GM18498 (cell line): Measurements from ENCODE around the gene PIK3R6.
"Not testable (repeated sequence)": the region's sequence is repeated elsewhere in the genome, so short reads cannot be mapped to it uniquely, and the experiment has no call there.

Source experiments
- ATAC-seq: cut with Tn5 transposase; IDR thresholded peaks from one replicate; pipeline ENCODE4 v1.9.1; 2021; ENCODE audit warnings: mild to moderate bottlenecking, moderate library complexity; ENCODE audit not compliant: unreplicated experiment

Gene PIK3R6

GRCh38 chr17:8873801-8874715, 6.6 kb upstream of the PIK3R6 start:
- no peak for ATAC-seq

- ATAC-seq, result no peak
Measured at GRCh38 chr17:8872705-8873435, 5.4 kb upstream of the PIK3R6 start.

DNA sequence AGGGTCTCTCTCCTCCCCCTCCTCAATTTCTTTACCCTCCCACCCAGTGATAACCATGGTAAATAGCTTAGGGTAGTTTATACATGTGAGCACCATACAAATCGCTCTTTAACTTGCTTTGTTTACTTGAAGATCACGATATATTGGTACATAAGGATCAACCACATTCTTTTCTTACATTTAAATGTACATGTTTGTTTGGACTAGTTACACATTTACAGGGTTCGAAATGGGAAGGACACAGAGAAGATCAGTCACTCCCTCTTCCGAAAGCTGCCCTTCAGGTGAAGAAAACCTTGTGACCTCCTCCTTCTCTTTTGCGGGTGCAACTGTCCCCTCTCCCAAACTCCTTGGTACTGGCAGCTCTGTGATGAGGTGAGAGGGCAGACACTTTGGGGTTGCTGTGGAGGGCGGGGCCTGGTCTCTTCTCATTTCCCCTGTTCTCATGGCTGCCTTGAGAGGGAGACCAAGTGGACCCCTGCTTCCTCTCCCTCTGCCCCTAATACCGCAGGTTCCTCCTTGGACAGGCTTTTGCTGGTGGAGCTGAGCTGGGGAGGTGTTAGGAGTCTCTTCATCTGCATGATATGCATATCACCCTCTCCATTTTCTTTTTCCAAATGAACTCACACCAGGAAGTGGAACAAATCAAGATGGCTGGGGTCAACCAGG, 4.7 kb upstream of the PIK3R6 start:
- ATAC-seq, result no peak

- ATAC-seq, result no peak
Measured at GRCh38 chr17:8871081-8871581, 3.7 kb upstream of the PIK3R6 start.

GRCh38 chr17:8870406-8871040, 3.0 kb upstream of the PIK3R6 start:
- ATAC-seq, result no peak

GRCh38 chr17:8869114-8869815, 1.8 kb upstream of the PIK3R6 start:
- no peak for ATAC-seq

DNA sequence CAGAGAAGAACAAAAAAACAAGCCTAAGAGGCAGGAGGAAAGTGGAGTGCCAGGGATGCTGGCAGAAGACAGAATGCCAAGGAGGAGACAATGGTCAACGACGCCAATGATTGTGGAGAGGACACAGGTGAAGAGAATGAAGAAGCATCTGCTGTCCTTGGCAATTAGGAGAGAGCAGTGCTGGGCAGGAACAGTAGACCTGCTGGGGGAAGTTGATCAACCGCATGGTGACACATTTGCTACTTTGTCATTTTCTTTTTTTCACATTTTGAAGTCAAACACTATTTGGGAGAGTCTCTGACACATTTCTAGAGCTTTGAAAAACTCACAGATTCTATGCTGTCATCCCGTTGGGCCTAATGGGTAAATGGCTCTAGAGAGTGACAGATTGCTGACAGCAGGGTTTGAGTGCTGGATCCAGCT, 1.1 kb upstream of the PIK3R6 start:
- ATAC-seq, result no peak

DNA sequence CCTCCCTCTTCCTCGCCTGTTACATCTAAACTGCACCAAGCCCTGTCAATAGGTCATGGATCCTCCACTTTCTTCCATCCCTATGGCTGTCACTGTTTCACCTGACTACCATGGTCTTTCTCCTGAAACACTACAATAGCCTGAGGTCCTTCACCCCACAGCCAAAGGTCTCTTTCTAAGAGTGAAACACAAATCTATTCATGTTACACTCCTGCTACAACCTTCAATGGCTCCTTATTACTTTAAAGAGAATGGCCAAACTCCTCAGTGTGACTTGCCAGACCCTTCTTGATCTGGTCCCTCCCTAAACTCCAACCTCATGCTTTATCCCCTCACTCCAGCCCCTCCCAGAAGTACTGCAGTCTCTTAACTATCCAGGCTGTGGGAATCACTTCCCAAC, 618 bp upstream of the PIK3R6 start:
- ATAC-seq, result no peak

GRCh38 chr17:8865811-8866210, 1.7 kb downstream of the PIK3R6 start:
- ATAC-seq, result no peak

DNA sequence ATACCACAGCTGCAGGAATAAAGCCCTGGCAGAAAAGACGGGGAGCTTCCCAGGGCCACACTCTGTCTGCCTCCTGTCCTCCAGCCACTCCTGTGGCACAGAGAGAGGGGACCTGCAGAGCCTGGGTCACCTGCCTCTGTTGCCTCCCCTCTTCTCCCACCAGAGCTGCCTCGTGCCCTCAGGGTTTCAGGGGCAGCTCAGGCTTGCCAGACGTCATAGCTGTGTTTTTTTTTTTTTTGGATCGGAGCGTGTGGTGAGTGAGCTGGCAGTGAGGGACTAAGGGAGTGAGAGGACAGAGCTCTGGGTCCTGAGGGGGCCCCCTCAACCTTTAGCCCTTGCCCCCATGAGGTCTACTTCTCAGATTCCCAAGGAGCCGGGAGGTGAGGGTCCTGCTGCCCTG, 2.1 kb downstream of the PIK3R6 start:
- no peak for ATAC-seq

- ATAC-seq, result no peak
Measured at GRCh38 chr17:8862213-8863056, 5.0 kb downstream of the PIK3R6 start.

GRCh38 chr17:8861495-8862181, 5.8 kb downstream of the PIK3R6 start:
- ATAC-seq, result no peak

DNA sequence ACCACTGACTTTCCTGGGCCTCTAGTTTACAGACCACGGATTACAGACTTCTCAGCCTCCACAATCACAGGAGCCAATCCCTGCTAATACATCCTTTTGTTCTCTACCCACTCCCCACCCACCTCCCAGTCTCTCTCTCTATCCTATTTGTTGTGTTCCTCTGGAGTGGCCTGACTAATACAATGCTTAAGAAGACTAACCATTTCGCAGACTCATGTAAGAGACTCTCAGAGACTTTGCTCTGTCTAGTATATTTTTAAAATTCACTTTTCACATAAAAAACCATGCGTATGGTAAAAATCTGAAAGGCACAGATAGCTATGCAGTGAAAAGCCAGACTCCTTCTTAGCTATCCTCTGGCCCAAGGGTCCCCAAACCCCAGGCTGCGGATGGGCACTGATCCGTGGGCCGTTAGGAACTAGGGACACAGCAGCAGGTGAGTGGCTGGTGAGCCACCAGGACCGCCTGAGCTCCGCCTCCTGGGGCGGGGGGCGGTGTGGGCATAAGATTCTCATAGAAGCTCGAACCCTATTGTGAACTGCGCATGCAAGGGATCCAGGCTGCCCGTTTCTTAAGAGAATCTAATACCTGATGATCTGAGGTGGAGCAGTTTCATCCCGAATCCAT, 7.6 kb downstream of the PIK3R6 start:
- no peak for ATAC-seq

DNA sequence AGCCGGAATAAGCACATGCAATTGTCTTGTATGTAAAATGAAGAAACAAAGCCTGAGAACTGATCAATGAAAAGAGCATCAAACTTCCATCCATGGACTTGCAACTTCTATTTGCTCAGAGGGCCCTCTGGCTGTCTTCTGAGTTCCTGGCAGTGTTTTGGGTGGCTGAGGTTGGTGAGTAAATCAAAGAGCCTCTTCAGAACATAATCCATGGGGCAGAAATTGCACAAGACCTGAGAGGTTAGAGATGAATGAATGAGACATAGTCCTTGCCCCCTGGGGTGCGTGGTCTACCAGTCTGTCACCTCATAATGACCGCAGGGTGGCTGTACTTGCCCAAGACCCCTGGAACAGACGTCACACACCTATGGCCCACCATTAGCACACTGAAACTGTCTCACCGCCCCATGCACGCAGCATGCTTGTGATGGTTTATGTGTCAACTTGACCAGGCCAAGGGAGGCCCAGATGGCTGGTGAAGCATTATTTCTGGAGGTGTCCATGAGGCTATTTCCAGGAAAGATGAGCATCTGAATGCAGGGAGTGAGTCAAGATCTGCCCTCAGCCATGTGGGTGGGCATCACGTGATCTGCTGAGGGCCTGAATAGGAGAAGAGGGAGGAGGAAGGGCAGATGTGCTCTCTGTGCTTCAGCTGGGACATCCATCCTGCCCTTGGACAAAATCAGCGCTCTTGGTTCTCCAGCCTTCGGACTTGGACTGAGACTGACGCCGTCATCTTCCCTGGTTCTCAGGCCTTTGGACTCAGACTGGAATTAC, 8.3 kb downstream of the PIK3R6 start:
- ATAC-seq, result no peak

DNA sequence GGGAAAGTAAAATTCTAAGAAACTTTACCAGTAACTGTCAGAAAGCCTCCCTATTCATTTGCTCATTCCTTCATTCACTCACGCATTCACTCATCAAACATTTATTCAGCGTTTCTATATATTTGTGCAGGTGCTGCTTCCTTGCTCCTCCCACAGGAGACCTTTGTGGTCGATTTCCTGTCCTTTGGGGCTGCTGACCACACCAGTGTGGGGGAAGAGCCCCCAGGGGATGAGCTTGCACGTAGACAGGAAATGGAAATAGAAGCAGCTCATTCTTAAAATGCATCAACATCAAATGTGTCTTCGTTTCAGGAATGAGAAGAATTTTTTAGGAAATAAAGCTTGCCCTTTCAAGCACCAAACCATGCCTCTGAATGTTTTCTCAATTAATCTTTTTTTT, 9.6 kb downstream of the PIK3R6 start:
- ATAC-seq, result peak; percentile 41

DNA sequence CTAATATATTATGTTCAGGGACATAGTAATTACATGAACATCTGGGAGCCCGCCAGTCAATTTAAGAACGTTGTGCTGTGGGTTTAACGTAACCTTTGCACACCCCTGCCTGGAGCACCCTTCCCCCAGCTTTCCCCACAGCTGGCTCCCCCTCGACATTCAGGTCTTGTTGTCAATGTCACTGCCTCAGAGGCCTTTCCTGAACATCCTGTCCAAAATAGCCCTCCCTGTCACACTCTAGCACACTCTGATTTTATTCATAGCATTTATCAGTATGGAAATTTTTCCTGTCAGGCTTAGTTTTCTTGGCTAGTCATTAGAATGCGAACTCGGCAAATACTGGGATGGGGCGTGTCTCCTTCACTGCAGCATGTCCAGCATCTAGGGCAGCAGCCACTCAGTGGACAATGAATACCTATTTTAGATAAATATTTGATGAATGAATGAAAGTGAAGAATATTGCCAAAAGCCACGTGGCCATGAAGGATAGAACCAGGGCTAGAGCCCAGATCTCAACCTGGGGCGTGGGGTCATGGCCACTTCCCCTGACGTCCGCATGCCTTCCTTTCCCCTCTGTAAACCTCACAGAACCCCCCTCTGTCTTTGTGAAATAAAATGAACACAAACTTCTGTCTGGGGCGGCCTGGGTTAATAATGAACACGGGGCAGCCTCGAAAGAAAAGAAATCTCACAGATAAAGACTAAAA, 10.5 kb downstream of the PIK3R6 start:
- no peak for ATAC-seq

- ATAC-seq, result not testable (repeated sequence)
Measured at GRCh38 chr17:8856205-8856603, 11.3 kb downstream of the PIK3R6 start.
